DMS79 (cell line): ENCODE data around the gene CHRNA3.
"Not testable (repeated sequence)": the region's sequence is repeated elsewhere in the genome, so short reads cannot be mapped to it uniquely, and the experiment has no call there.

Source experiments
- DNase-seq: peaks from one replicate; lab custom pipeline; 2025; lab: John Stamatoyannopoulos, UW

The CHRNA3 gene

GRCh38 chr15:78560201-78560600 lies 60.6 kb downstream of the CHRNA3 start:
- DNase-seq: not testable (repeated sequence)

GRCh38 chr15:78552597-78552996 lies 68.2 kb downstream of the CHRNA3 start:
- no peak for DNase-seq

GRCh38 chr15:78551902-78552301 lies 68.9 kb downstream of the CHRNA3 start:
- no peak for DNase-seq

GRCh38 chr15:78550815-78551214 lies 70.0 kb downstream of the CHRNA3 start:
- no peak for DNase-seq

- no peak for DNase-seq
Measured at GRCh38 chr15:78550194-78550593, 70.6 kb downstream of the CHRNA3 start.
